ENCODE results near the gene BHLHA15.
A peak's percentile ranks its signal among the peaks of the same experiment; 100 is the strongest.

The BHLHA15 gene

GRCh38 chr7:98206451-98207330 lies 4.5 kb upstream of the BHLHA15 start:
- ChIA-PET CTCF (interaction anchor here (0.7 kb wide), 1 partner anchor 35 kb away, joined by 3 read pairs; no protein-coding TSS in a partner anchor), POLR2A (ENCODE audit: low non-redundant PET) (no interaction called here)
- no peak overlapping the region for H3K27ac ChIP-seq
- DNase-seq (ENCODE audit: low spot score): no peak
- no peak for TF ChIP-seq CTCF (conservative IDR thresholded peaks at IDR 0.05; ENCODE audit: low read depth)

GRCh38 chr7:98209166-98209920 lies 1.9 kb upstream of the BHLHA15 start:
- ChIA-PET POLR2A (ENCODE audit: low non-redundant PET) (interaction anchor here (0.6 kb wide), 1 partner anchor 8 kb away, joined by 3 read pairs; no protein-coding TSS in a partner anchor), CTCF (interaction anchor here (0.7 kb wide), 1 partner anchor 126 kb away, joined by 3 read pairs; no protein-coding TSS in a partner anchor)
- DNase-seq (ENCODE audit: low spot score): no peak

GRCh38 chr7:98210513-98211220 lies 572 bp upstream of the BHLHA15 start:
- no peak for DNase-seq (ENCODE audit: low spot score)
- POLR2A ChIA-PET (ENCODE audit: low non-redundant PET): no interaction called here

More at GRCh38 chr7:98209166-98209920, 1.9 kb upstream of the BHLHA15 start:
- TF ChIP-seq CTCF (conservative IDR thresholded peaks at IDR 0.05; ENCODE audit: low read depth): no peak
- H3K27ac ChIP-seq: peak overlapping the region; percentile 2; the same call in 1 of the 2 replicates

GRCh38 chr7:98211676-98212531 lies 665 bp downstream of the BHLHA15 start:
- TF ChIP-seq CTCF (conservative IDR thresholded peaks at IDR 0.05; ENCODE audit: low read depth): no peak
- CTCF ChIA-PET: interaction anchor here (1.2 kb wide), 1 partner anchor 189 kb away, joined by 4 read pairs; the partner anchor contains the start of gene BAIAP2L1
- H3K27ac ChIP-seq: no peak overlapping the region
- POLR2A ChIA-PET (ENCODE audit: low non-redundant PET): no interaction called here
- no peak for DNase-seq (ENCODE audit: low spot score)

More at GRCh38 chr7:98210513-98211220, 572 bp upstream of the BHLHA15 start:
- no peak overlapping the region for H3K27ac ChIP-seq
- TF ChIP-seq CTCF (conservative IDR thresholded peaks at IDR 0.05; ENCODE audit: low read depth): no peak
- CTCF ChIA-PET: no interaction called here

- H3K27ac ChIP-seq: no peak overlapping the region
- DNase-seq (ENCODE audit: low spot score): no peak
- CTCF ChIA-PET: interaction anchor here (0.8 kb wide), 1 partner anchor 9 kb away, joined by 3 read pairs; no protein-coding TSS in a partner anchor
- TF ChIP-seq CTCF (conservative IDR thresholded peaks at IDR 0.05; ENCODE audit: low read depth): no peak
- POLR2A ChIA-PET (ENCODE audit: low non-redundant PET): no interaction called here
These were observed 1.3 kb downstream of the BHLHA15 start for GRCh38 chr7:98212532-98213041.
